ENCODE data around the gene GPR37L1.

- TF ChIP-seq CTCF (IDR thresholded peaks at IDR 0.05), result peak in 1 of 3 donors; percentile 34
- no peak for TF ChIP-seq POLR2A (IDR thresholded peaks at IDR 0.05)
Observed at GRCh38 chr1:202154766-202155477, 32.2 kb downstream of the GPR37L1 start.
